Keratinocyte (primary cell): ENCODE results near the gene ANAPC2.

Experiments used
- EZH2 ChIP-seq: IDR thresholded peaks from one replicate; pipeline ENCODE4 v1.6.1; 2012; ENCODE audit warnings: inconsistent platforms, mild to moderate bottlenecking, low read length, moderate library complexity
- TF ChIP-seq, protein P1 (sequence below), 3 experiments: IDR thresholded peaks in 1 of 3; conservative IDR thresholded peaks in 1 of 3; optimal IDR thresholded peaks in 1 of 3; 2 replicates in 2 of 3; 3 replicates in 1 of 3; pipeline versions ENCODE3 to v1.5.1; 2011; ENCODE audit warnings: low read length in 3 of 3, mild to moderate bottlenecking in 3 of 3, moderate library complexity in 2 of 3, control low read depth in 1 of 3, inconsistent platforms in 1 of 3; ENCODE audit not compliant: insufficient read depth in 2 of 3; ENCODE audit errors: extremely low read depth in 1 of 3

DNA sequence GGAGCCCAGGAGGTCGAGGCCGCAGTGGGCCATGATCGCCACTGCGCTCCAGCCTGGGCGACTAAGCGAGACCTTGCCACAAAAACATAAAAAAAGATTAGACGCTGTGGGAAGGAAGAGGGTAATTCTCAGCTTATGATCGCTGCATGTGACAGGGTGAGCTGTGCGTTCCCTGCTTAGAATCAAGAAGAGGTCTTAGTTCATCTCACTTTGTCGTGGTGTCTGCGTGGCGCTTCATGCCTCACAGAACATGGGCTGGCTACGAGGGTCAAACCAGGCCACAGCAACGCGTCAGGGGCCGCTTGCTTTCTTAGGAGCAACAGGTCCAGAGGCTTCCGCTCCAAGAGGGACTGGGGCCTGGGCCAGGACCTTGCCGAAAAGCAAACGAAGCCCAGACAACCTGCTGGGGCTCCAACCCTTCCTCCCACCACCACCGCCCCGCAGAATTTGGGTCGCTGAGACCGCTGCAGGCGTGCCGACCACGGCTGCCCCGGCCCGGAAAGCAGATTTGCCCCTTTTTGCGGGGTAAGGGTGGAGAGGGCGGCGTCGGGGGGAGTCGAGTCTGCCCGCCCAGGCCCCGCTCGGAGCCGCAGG is 59.4 kb downstream of the ANAPC2 start:
- TF ChIP-seq, protein P1, sequence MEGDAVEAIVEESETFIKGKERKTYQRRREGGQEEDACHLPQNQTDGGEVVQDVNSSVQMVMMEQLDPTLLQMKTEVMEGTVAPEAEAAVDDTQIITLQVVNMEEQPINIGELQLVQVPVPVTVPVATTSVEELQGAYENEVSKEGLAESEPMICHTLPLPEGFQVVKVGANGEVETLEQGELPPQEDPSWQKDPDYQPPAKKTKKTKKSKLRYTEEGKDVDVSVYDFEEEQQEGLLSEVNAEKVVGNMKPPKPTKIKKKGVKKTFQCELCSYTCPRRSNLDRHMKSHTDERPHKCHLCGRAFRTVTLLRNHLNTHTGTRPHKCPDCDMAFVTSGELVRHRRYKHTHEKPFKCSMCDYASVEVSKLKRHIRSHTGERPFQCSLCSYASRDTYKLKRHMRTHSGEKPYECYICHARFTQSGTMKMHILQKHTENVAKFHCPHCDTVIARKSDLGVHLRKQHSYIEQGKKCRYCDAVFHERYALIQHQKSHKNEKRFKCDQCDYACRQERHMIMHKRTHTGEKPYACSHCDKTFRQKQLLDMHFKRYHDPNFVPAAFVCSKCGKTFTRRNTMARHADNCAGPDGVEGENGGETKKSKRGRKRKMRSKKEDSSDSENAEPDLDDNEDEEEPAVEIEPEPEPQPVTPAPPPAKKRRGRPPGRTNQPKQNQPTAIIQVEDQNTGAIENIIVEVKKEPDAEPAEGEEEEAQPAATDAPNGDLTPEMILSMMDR (optimal IDR thresholded peaks at IDR 0.05 in 1 of 3, IDR thresholded peaks at IDR 0.05 in 1 of 3, conservative IDR thresholded peaks at IDR 0.05 in 1 of 3; ENCODE audit: extremely low read depth in 1 of 3, insufficient read depth in 2 of 3, low read length in 3 of 3) = no peak
- no peak for TF ChIP-seq EZH2
